ENCODE results near the gene MMP27. TPM values are rescaled to one million over a fixed set of nuclear protein-coding genes. Genes with fewer than 3 reads are reported as not detected.

Gene MMP27
- total RNA-seq, 4 donors from 2014 or later, result 0.65 TPM; not detected in 3

DNA sequence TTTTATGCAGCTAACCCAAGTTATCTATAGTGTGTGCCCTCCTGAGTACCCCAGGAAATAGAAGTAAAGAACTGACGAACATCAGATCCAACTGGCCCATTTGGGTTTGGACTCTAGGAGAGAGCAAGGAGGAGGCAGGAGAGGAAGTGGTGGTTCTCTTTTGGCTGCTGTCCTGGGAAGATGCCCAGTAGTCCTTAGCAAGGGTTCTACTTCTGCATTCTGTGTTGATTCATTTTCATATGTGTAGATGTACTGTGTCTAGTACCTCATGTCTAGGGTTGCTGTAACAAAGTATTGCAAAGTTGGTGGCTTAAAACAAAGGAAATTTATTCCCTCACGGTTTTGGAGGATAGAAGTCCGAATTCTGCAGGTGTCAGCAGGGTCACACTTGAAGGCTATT is 6.6 kb upstream of the MMP27 start:
- no peak for TF ChIP-seq POLR2AphosphoS5 (IDR thresholded peaks at IDR 0.05)
- no peak for TF ChIP-seq EP300 (IDR thresholded peaks at IDR 0.05)
- no peak for TF ChIP-seq POLR2A (IDR thresholded peaks at IDR 0.05)
- TF ChIP-seq, protein P1, sequence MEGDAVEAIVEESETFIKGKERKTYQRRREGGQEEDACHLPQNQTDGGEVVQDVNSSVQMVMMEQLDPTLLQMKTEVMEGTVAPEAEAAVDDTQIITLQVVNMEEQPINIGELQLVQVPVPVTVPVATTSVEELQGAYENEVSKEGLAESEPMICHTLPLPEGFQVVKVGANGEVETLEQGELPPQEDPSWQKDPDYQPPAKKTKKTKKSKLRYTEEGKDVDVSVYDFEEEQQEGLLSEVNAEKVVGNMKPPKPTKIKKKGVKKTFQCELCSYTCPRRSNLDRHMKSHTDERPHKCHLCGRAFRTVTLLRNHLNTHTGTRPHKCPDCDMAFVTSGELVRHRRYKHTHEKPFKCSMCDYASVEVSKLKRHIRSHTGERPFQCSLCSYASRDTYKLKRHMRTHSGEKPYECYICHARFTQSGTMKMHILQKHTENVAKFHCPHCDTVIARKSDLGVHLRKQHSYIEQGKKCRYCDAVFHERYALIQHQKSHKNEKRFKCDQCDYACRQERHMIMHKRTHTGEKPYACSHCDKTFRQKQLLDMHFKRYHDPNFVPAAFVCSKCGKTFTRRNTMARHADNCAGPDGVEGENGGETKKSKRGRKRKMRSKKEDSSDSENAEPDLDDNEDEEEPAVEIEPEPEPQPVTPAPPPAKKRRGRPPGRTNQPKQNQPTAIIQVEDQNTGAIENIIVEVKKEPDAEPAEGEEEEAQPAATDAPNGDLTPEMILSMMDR (IDR thresholded peaks at IDR 0.05), result no peak
- H3K36me3 ChIP-seq, result no peaks in the 10 kb centered on the region
- no peak for DNase-seq (ENCODE audit: low spot score in 2 of 2)
- no peaks in the 10 kb centered on the region for H3K4me1 ChIP-seq
- H3K4me3 ChIP-seq, result no peak overlapping the region
- no peaks in the 10 kb centered on the region for H3K27me3 ChIP-seq
- no peaks in the 10 kb centered on the region for H3K9me3 ChIP-seq
- H3K27ac ChIP-seq, result no peak overlapping the region
- WGBS, result 92% methylated on average over 3 of the region's 3 CpGs

DNA sequence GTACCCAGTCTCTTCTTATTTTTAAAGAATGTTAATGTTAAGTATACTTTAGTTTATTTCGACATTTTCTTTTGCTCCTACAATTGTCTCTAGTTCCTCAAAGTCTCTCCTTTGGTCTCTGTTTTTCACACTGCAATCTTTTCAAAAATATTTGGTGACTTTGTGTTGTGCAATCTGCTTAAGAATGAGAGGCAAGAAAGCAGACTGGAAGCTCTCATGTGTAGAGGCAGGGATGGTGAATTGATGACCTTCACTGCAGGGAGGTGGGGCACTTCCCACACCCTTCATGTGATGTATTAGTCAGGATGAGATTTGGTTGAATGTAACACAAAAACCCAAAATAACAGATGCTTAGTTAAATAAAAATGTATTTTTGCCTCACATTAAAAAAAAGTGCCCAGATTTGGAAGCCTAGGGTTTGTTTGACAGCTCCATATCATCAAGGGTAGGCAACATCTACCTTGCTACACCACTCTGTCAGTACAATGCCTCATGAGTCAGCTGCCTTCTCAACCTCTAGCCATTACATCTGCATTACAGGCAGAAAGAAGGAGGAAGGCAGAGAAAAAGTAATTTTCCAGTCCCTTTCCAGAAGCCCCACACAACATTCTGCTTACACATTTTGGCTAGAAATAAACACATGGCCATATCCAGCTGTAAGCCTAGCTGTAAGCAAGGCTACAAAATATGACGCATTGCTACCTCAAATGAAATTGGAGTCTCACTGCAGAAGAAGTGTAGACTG is 3.8 kb upstream of the MMP27 start:
- Histone ChIP-seq H3K27ac (no peak overlapping the region), H3K9me3 (no peaks in the 10 kb centered on the region), H3K4me3 (no peak overlapping the region), H3K36me3 (no peaks in the 10 kb centered on the region), H3K27me3 (no peaks in the 10 kb centered on the region), H3K4me1 (peaks cover 5% of the 10 kb centered on the region)
- TF ChIP-seq POLR2A (IDR thresholded peaks at IDR 0.05), result no peak
- DNase-seq (ENCODE audit: low spot score in 2 of 2), result no peak
- WGBS, result 80% methylated on average over 2 of the region's 2 CpGs

DNA sequence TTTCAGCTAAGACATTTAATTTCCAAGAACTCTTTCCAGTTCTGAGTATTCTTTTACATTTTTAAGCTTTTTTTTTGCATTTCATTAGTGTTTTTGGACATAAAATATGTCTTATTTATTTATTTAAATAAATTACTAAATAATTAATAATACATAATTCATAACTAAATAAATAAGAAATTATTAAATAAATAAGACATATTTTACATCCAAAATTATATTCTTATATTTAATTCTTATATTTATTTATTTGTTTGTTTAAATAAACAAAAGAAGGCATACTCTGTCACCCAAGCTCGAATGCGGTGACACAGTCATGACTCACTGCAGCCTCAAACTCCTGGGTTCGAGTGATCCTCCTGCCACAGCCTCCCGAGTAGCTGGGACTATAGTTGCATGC is 3.1 kb upstream of the MMP27 start:
- WGBS, result 89% methylated on average over 4 of the region's 4 CpGs
- TF ChIP-seq POLR2A (IDR thresholded peaks at IDR 0.05) (no peak), POLR2AphosphoS5 (IDR thresholded peaks at IDR 0.05) (no peak), EP300 (IDR thresholded peaks at IDR 0.05) (no peak)
- TF ChIP-seq, protein P1 (IDR thresholded peaks at IDR 0.05), result no peak

DNA sequence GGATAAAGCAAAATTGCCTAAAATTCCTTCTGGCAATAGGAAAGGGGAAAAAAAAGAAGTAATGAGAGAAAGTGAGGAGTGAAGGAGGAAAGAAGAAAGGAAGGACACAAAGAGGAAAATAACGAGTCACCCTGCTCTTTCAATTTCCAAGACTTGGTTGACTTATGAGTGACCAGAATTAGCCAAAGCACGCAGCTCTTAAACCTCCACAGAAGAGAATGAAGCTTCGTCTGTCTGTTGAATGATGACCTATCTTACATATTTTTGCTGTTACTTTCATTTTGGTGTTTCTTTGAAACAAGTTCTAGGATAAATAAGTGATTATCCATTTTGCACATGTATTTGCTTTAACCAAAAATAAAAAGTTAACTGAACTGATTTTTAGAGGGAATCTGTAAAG is 728 bp downstream of the MMP27 start:
- Histone ChIP-seq H3K4me3 (peak overlapping the region; percentile 37), H3K27me3 (no peaks in the 10 kb centered on the region), H3K9me3 (no peaks in the 10 kb centered on the region), H3K27ac (peak overlapping the region; percentile 75), H3K36me3 (no peaks in the 10 kb centered on the region), H3K4me1 (peaks cover 5% of the 10 kb centered on the region)
- DNase-seq (ENCODE audit: low spot score in 2 of 2), result no peak
- WGBS, result 54% methylated on average over 3 of the region's 3 CpGs
- no peak for TF ChIP-seq POLR2AphosphoS5 (IDR thresholded peaks at IDR 0.05)
- TF ChIP-seq, protein P1 (IDR thresholded peaks at IDR 0.05), result no peak
- TF ChIP-seq POLR2A (IDR thresholded peaks at IDR 0.05), result no peak
- TF ChIP-seq EP300 (IDR thresholded peaks at IDR 0.05), result no peak

More for the DNA sequence above, 3.1 kb upstream of the MMP27 start:
- Histone ChIP-seq H3K4me3 (no peak overlapping the region), H3K9me3 (no peaks in the 10 kb centered on the region), H3K4me1 (peaks cover 5% of the 10 kb centered on the region), H3K27me3 (no peaks in the 10 kb centered on the region), H3K27ac (no peak overlapping the region), H3K36me3 (no peaks in the 10 kb centered on the region)
- no peak for DNase-seq (ENCODE audit: low spot score in 2 of 2)

DNA sequence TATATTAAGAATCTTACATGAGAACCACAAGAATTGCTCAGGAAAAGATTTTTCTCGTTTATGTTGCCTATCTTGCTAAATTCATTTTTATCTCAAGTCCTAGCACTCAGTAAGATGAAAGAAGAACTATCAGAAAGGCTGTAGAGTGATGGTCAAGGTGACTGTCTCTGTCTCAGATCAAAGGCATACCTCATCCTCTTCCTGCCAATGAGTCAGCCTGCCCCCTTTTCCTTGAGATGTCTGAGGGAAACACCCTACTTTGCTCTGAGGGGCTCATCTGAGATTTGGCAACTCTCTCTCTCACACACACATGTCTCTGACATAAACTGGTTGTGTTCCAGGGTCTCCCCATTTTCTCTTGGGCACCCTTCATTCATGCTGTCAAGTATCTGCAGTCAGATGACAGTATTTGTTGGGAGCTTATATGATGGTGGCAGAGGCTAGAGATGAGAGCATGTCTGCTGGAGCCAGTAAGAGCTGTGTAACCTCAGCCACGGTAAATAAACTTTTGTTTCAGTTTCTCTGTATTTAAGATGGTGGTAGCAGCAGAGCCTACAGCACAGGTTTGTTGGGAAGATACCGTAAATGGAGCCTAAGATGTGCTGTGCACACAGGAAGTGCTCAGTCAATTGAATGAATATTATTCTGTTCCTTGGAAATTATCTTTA is 1.6 kb downstream of the MMP27 start:
- H3K4me1 ChIP-seq, result peaks cover 5% of the 10 kb centered on the region
- 70% methylated on average over 3 of the region's 3 CpGs for WGBS
- DNase-seq (ENCODE audit: low spot score in 2 of 2), result no peak

More for the DNA sequence above, 1.6 kb downstream of the MMP27 start:
- H3K27ac ChIP-seq, result no peak overlapping the region
- no peaks in the 10 kb centered on the region for H3K27me3 ChIP-seq
- peak overlapping the region; percentile 37 for H3K4me3 ChIP-seq
- no peaks in the 10 kb centered on the region for H3K9me3 ChIP-seq
- TF ChIP-seq POLR2AphosphoS5 (IDR thresholded peaks at IDR 0.05) (no peak), POLR2A (IDR thresholded peaks at IDR 0.05) (no peak), EP300 (IDR thresholded peaks at IDR 0.05) (no peak)
- TF ChIP-seq, protein P1 (IDR thresholded peaks at IDR 0.05), result no peak
- H3K36me3 ChIP-seq, result no peaks in the 10 kb centered on the region
